Mesenchymal stem cell (in vitro differentiated cells and primary cell): ENCODE data around the gene MAMSTR.

Experiments
- DNase-seq: peaks from one replicate; pipeline ENCODE4 v3.0.0-alpha.2; 2013
- H2AFZ ChIP-seq: one replicate; pipeline ENCODE4 v1.6.1; 2013; ENCODE audit warnings: low read depth, mild to moderate bottlenecking, control low read depth, inconsistent platforms, low read length, moderate library complexity
- H2AK5ac ChIP-seq: 2 replicates; pipeline ENCODE4 v1.6.1; 2013; ENCODE audit warnings: low read length, moderate library complexity, mild to moderate bottlenecking, inconsistent platforms; ENCODE audit not compliant: severe bottlenecking
- H2BK120ac ChIP-seq: one replicate; pipeline ENCODE4 v1.6.1; 2013; ENCODE audit warnings: low read depth, mild to moderate bottlenecking, inconsistent platforms, low read length, moderate library complexity
- H2BK12ac ChIP-seq, 2 experiments: one replicate each; pipeline ENCODE4 v1.6.1; 2013; ENCODE audit warnings: inconsistent platforms in 2 of 2, low read length in 2 of 2, mild to moderate bottlenecking in 2 of 2, moderate library complexity in 2 of 2, control low read depth in 1 of 2
- H2BK15ac ChIP-seq: one replicate; pipeline ENCODE4 v1.6.1; 2013; ENCODE audit warnings: mild to moderate bottlenecking, low read depth, inconsistent platforms; ENCODE audit not compliant: poor library complexity, severe bottlenecking
- H2BK5ac ChIP-seq: 2 replicates; pipeline ENCODE4 v1.6.1; 2013; ENCODE audit warnings: low read depth, mild to moderate bottlenecking, low read length, control low read depth, inconsistent platforms; ENCODE audit not compliant: poor library complexity, severe bottlenecking
- H3K14ac ChIP-seq, 2 experiments: one replicate each; pipeline ENCODE4 v1.6.1; 2013; ENCODE audit warnings: inconsistent platforms in 2 of 2, low read length in 2 of 2, control low read depth in 1 of 2, mild to moderate bottlenecking in 1 of 2, moderate library complexity in 1 of 2
- H3K18ac ChIP-seq, 2 experiments: one replicate each; pipeline ENCODE4 v1.6.1; 2013; ENCODE audit warnings: inconsistent platforms in 2 of 2, low read length in 2 of 2, control low read depth in 1 of 2, low read depth in 1 of 2, mild to moderate bottlenecking in 1 of 2
- H3K23ac ChIP-seq, 2 experiments: one replicate each; pipeline ENCODE4 v1.6.1; 2013; ENCODE audit warnings: inconsistent platforms in 2 of 2, low read length in 2 of 2, mild to moderate bottlenecking in 2 of 2, moderate library complexity in 2 of 2, control low read depth in 1 of 2
- H3K27ac ChIP-seq: 2 replicates; pipeline ENCODE4 v1.5.1; 2013; ENCODE audit warnings: mild to moderate bottlenecking, moderate library complexity, low read length, control low read depth, inconsistent platforms; ENCODE audit not compliant: poor library complexity, severe bottlenecking
- H3K27me3 ChIP-seq, 2 experiments: 2 replicates each; pipeline versions ENCODE4 v1.6.1 to v1.7.0; 2013; ENCODE audit warnings: low read length in 2 of 2, mild to moderate bottlenecking in 2 of 2, moderate library complexity in 2 of 2, control low read depth in 1 of 2, inconsistent platforms in 1 of 2; ENCODE audit not compliant: control insufficient read depth in 1 of 2, insufficient read depth in 1 of 2
- H3K36me3 ChIP-seq, 2 experiments: 2 replicates each; pipeline versions ENCODE4 v1.6.1 to v1.7.0; 2013; ENCODE audit warnings: low read length in 2 of 2, control low read depth in 1 of 2, inconsistent platforms in 1 of 2, low read depth in 1 of 2, mild to moderate bottlenecking in 1 of 2; ENCODE audit not compliant: insufficient read depth in 2 of 2, control insufficient read depth in 1 of 2
- H3K4ac ChIP-seq, 2 experiments: one replicate each; pipeline ENCODE4 v1.6.1; 2013; ENCODE audit warnings: inconsistent platforms in 2 of 2, low read length in 2 of 2, mild to moderate bottlenecking in 2 of 2, moderate library complexity in 2 of 2, control low read depth in 1 of 2, low read depth in 1 of 2
- H3K4me1 ChIP-seq: 2 replicates; pipeline ENCODE4 v1.6.1; 2013; ENCODE audit warnings: low read depth, low read length, control low read depth; ENCODE audit not compliant: control insufficient read depth, insufficient read depth
- H3K4me2 ChIP-seq: 2 replicates; pipeline ENCODE4 v1.6.1; 2013; ENCODE audit warnings: low read length, mild to moderate bottlenecking, inconsistent platforms; ENCODE audit not compliant: poor library complexity, severe bottlenecking
- H3K4me3 ChIP-seq, 2 experiments: 2 replicates each; pipeline versions ENCODE4 v1.5.1 to v1.7.0; 2013; ENCODE audit warnings: low read length in 2 of 2, mild to moderate bottlenecking in 2 of 2, control low read depth in 1 of 2, low read depth in 1 of 2; ENCODE audit not compliant: insufficient read depth in 1 of 2
- H3K79me1 ChIP-seq: replicated peaks from 2 replicates; pipeline ENCODE4 v1.6.1; 2013; ENCODE audit warnings: mild to moderate bottlenecking, control low read depth, low read length, inconsistent platforms; ENCODE audit not compliant: poor library complexity, severe bottlenecking
- H3K9ac ChIP-seq: 2 replicates; pipeline ENCODE4 v1.7.0; 2013; ENCODE audit warnings: mild to moderate bottlenecking, low read length, moderate library complexity
- H3K9me3 ChIP-seq: 2 replicates; pipeline ENCODE4 v1.7.0; 2013; ENCODE audit warnings: mild to moderate bottlenecking, low read length; ENCODE audit not compliant: control insufficient read depth
- H4K8ac ChIP-seq: one replicate; pipeline ENCODE4 v1.6.1; 2013; ENCODE audit warnings: inconsistent platforms, mild to moderate bottlenecking, low read length, moderate library complexity
- H4K91ac ChIP-seq: one replicate; pipeline ENCODE4 v1.6.1; 2013; ENCODE audit warnings: mild to moderate bottlenecking, low read length, inconsistent platforms
- WGBS: methylation state at CpG from one replicate; pipeline ENCODE4 v1.1.7; 2013; ENCODE audit warnings: mixed read lengths; 5-methylcytosine and 5-hydroxymethylcytosine counted together

MAMSTR gene

GRCh38 chr19:48668761-48669160 lies 50.8 kb downstream of the MAMSTR start:
- Histone ChIP-seq H2BK12ac (no peak overlapping the region), H2AFZ (no peak overlapping the region), H3K14ac (no peak overlapping the region), H3K4me3 (no peak overlapping the region), H4K8ac (no peak overlapping the region), H3K27ac (no peak overlapping the region), H3K36me3 (no peaks in the 10 kb centered on the region), H2BK120ac (no peak overlapping the region), H3K27me3 (peaks cover 0 to 16% of the 10 kb centered on the region in 2 experiments), H3K79me1 (no peaks in the 10 kb centered on the region), H3K4me1 (peaks cover under 1% of the 10 kb centered on the region), H3K4me2 (no peak overlapping the region), H4K91ac (no peak overlapping the region), H3K18ac (no peak overlapping the region), H3K23ac (no peak overlapping the region), H3K9me3 (no peaks in the 10 kb centered on the region), H2BK15ac (no peak overlapping the region), H3K9ac (no peak overlapping the region), H3K4ac (no peak overlapping the region), H2BK5ac (no peak overlapping the region), H2AK5ac (no peak overlapping the region)
- 96% methylated on average over 2 of the region's 2 CpGs for WGBS
- no peak for DNase-seq

GRCh38 chr19:48668332-48668731 lies 51.2 kb downstream of the MAMSTR start:
- WGBS: 91% methylated on average over 3 of the region's 3 CpGs

DNA sequence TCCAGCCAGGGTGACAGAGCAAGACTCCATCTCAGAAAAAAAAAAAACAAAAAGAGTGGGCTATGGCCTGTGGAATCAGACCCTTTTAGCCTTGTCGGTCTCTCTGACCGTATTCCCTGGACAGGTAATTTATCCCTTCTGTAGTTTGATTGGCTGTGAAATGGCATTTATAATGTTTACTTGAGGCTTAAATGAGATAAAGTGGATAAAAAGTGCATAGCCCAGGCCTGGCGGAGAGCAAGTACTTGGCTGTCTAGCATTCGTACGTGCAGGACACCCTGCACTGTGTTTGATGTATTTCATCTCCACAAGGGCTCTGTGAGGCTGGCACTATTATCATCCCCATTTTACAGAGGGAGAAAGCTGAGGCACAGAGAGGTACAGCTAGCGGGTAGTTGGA lies 53.7 kb downstream of the MAMSTR start:
- no peak overlapping the region for H3K4ac ChIP-seq
- no peak overlapping the region for H3K23ac ChIP-seq
- H3K36me3 ChIP-seq: no peaks in the 10 kb centered on the region
- H3K4me2 ChIP-seq: no peak overlapping the region
- H3K18ac ChIP-seq: no peak overlapping the region
- no peaks in the 10 kb centered on the region for H3K9me3 ChIP-seq
- H3K14ac ChIP-seq: no peak overlapping the region
- no peak overlapping the region for H3K9ac ChIP-seq
- H3K4me1 ChIP-seq: peaks cover 5% of the 10 kb centered on the region
- H2BK12ac ChIP-seq: no peak overlapping the region
- WGBS: 91% methylated on average over 6 of the region's 6 CpGs
- no peak overlapping the region for H4K91ac ChIP-seq
- H2BK120ac ChIP-seq: no peak overlapping the region
- peaks cover 0 to 10% of the 10 kb centered on the region in 2 experiments for H3K27me3 ChIP-seq
- H3K79me1 ChIP-seq: no peaks in the 10 kb centered on the region
- no peak overlapping the region for H4K8ac ChIP-seq
- H3K4me3 ChIP-seq: no peak overlapping the region
- no peak overlapping the region for H2BK15ac ChIP-seq
- no peak overlapping the region for H2AFZ ChIP-seq
- H3K27ac ChIP-seq: no peak overlapping the region
- H2BK5ac ChIP-seq: no peak overlapping the region
- no peak overlapping the region for H2AK5ac ChIP-seq
- DNase-seq: no peak

More at GRCh38 chr19:48668332-48668731, 51.2 kb downstream of the MAMSTR start:
- Histone ChIP-seq H3K9ac (no peak overlapping the region), H3K4ac (no peak overlapping the region), H3K23ac (no peak overlapping the region), H3K4me1 (peaks cover 2% of the 10 kb centered on the region), H3K27ac (no peak overlapping the region), H3K79me1 (no peaks in the 10 kb centered on the region), H2AK5ac (no peak overlapping the region), H3K27me3 (peaks cover 0 to 12% of the 10 kb centered on the region in 2 experiments), H2AFZ (no peak overlapping the region), H2BK5ac (no peak overlapping the region), H2BK15ac (no peak overlapping the region), H4K8ac (no peak overlapping the region), H4K91ac (no peak overlapping the region), H3K14ac (no peak overlapping the region), H2BK120ac (no peak overlapping the region), H3K9me3 (no peaks in the 10 kb centered on the region), H2BK12ac (no peak overlapping the region), H3K4me2 (no peak overlapping the region), H3K36me3 (no peaks in the 10 kb centered on the region), H3K4me3 (no peak overlapping the region), H3K18ac (no peak overlapping the region)
- no peak for DNase-seq

GRCh38 chr19:48664476-48664875 lies 55.0 kb downstream of the MAMSTR start:
- H3K4me1 ChIP-seq: peaks cover 7% of the 10 kb centered on the region
- no peak overlapping the region for H3K18ac ChIP-seq
- DNase-seq: no peak
- H4K91ac ChIP-seq: no peak overlapping the region
- no peak overlapping the region for H2AFZ ChIP-seq
- H2AK5ac ChIP-seq: no peak overlapping the region
- H3K9me3 ChIP-seq: no peaks in the 10 kb centered on the region
- no peak overlapping the region for H2BK5ac ChIP-seq
- H3K14ac ChIP-seq: no peak overlapping the region
- H4K8ac ChIP-seq: no peak overlapping the region
- H3K36me3 ChIP-seq: no peaks in the 10 kb centered on the region
- no peak overlapping the region for H3K4ac ChIP-seq
- H3K23ac ChIP-seq: no peak overlapping the region
- no peaks in the 10 kb centered on the region for H3K79me1 ChIP-seq
- no peak overlapping the region for H3K4me2 ChIP-seq
- no peak overlapping the region for H3K9ac ChIP-seq
- H3K27ac ChIP-seq: no peak overlapping the region
- peaks cover 0 to 10% of the 10 kb centered on the region in 2 experiments for H3K27me3 ChIP-seq
- H2BK12ac ChIP-seq: no peak overlapping the region
- WGBS: 91% methylated on average over 14 of the region's 14 CpGs
- no peak overlapping the region for H2BK120ac ChIP-seq
- H3K4me3 ChIP-seq: peak overlapping the region in 1 of 2 experiments; percentile 7
- no peak overlapping the region for H2BK15ac ChIP-seq
